Measurements from ENCODE around the gene RNASEH2B. TPM values are rescaled to one million over a fixed set of nuclear protein-coding genes. Genes with fewer than 3 reads are reported as not detected.

The RNASEH2B gene
- total RNA-seq, 1 donor from 2014 or later, result 22.3 TPM

GRCh38 chr13:50911937-50912795, 2.6 kb downstream of the RNASEH2B start:
- H3K27ac Mint-ChIP-seq (ENCODE audit: unreplicated experiment), result peak overlapping the region; percentile 62
- TF ChIP-seq, protein P1, sequence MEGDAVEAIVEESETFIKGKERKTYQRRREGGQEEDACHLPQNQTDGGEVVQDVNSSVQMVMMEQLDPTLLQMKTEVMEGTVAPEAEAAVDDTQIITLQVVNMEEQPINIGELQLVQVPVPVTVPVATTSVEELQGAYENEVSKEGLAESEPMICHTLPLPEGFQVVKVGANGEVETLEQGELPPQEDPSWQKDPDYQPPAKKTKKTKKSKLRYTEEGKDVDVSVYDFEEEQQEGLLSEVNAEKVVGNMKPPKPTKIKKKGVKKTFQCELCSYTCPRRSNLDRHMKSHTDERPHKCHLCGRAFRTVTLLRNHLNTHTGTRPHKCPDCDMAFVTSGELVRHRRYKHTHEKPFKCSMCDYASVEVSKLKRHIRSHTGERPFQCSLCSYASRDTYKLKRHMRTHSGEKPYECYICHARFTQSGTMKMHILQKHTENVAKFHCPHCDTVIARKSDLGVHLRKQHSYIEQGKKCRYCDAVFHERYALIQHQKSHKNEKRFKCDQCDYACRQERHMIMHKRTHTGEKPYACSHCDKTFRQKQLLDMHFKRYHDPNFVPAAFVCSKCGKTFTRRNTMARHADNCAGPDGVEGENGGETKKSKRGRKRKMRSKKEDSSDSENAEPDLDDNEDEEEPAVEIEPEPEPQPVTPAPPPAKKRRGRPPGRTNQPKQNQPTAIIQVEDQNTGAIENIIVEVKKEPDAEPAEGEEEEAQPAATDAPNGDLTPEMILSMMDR (IDR thresholded peaks at IDR 0.05), result peak; percentile 92

DNA sequence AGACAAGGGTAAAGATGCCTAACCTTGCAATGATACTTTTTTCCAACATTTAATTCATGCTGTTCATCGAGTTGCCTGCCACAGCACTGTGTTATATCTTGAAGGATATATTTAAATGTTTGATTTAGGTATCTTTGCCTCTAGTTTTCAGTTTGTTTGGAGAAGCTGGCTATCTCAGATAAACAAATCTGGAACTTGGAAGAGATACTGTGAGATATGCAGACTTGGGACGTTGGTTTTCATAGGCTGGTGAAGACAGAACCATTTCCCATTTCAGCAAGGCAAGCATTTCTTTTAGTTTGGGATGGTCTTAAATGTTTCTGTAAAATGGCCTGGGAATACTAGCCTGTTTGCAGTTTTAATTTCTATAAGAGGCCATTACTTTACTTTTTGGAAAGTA, 3.3 kb downstream of the RNASEH2B start:
- H3K4me3 Mint-ChIP-seq (ENCODE audit: unreplicated experiment), result no peak overlapping the region

More at GRCh38 chr13:50911937-50912795, 2.6 kb downstream of the RNASEH2B start:
- Mint-ChIP-seq H3K9me3 (ENCODE audit: low read depth) (no peaks in the 10 kb centered on the region), H3K27me3 (ENCODE audit: low read depth) (no peaks in the 10 kb centered on the region), H3K36me3 (ENCODE audit: low read depth) (no peaks in the 10 kb centered on the region), H3K4me1 (ENCODE audit: low read depth) (peaks cover 49% of the 10 kb centered on the region), H3K4me3 (ENCODE audit: unreplicated experiment) (peak overlapping the region; percentile 26)
- DNase-seq (ENCODE audit: low spot score), result no peak

GRCh38 chr13:50914176-50914700, 4.6 kb downstream of the RNASEH2B start:
- Mint-ChIP-seq H3K4me1 (ENCODE audit: low read depth) (peaks cover 51% of the 10 kb centered on the region), H3K36me3 (ENCODE audit: low read depth) (no peaks in the 10 kb centered on the region), H3K4me3 (ENCODE audit: unreplicated experiment) (peak overlapping the region; percentile 59), H3K9me3 (ENCODE audit: low read depth) (no peaks in the 10 kb centered on the region), H3K27me3 (ENCODE audit: low read depth) (no peaks in the 10 kb centered on the region), H3K27ac (ENCODE audit: unreplicated experiment) (peak overlapping the region; percentile 87)
- TF ChIP-seq, protein P1 (IDR thresholded peaks at IDR 0.05), result no peak
- DNase-seq (ENCODE audit: low spot score), result no peak

More for the DNA sequence above, 3.3 kb downstream of the RNASEH2B start:
- TF ChIP-seq, protein P1 (IDR thresholded peaks at IDR 0.05), result no peak
- Mint-ChIP-seq H3K9me3 (ENCODE audit: low read depth) (no peaks in the 10 kb centered on the region), H3K4me1 (ENCODE audit: low read depth) (peaks cover 53% of the 10 kb centered on the region), H3K27me3 (ENCODE audit: low read depth) (no peaks in the 10 kb centered on the region), H3K36me3 (ENCODE audit: low read depth) (no peaks in the 10 kb centered on the region), H3K27ac (ENCODE audit: unreplicated experiment) (no peak overlapping the region)
- DNase-seq (ENCODE audit: low spot score), result no peak

GRCh38 chr13:50914848-50915247, 5.3 kb downstream of the RNASEH2B start:
- Mint-ChIP-seq H3K36me3 (ENCODE audit: low read depth) (no peaks in the 10 kb centered on the region), H3K27ac (ENCODE audit: unreplicated experiment) (peak overlapping the region; percentile 87), H3K9me3 (ENCODE audit: low read depth) (no peaks in the 10 kb centered on the region), H3K27me3 (ENCODE audit: low read depth) (no peaks in the 10 kb centered on the region), H3K4me3 (ENCODE audit: unreplicated experiment) (peak overlapping the region; percentile 59), H3K4me1 (ENCODE audit: low read depth) (peaks cover 50% of the 10 kb centered on the region)
- DNase-seq (ENCODE audit: low spot score), result no peak
- TF ChIP-seq, protein P1 (IDR thresholded peaks at IDR 0.05), result no peak

- TF ChIP-seq, protein P1 (IDR thresholded peaks at IDR 0.05), result no peak
- DNase-seq (ENCODE audit: low spot score), result no peak
- Mint-ChIP-seq H3K4me1 (ENCODE audit: low read depth) (peaks cover 47% of the 10 kb centered on the region), H3K9me3 (ENCODE audit: low read depth) (no peaks in the 10 kb centered on the region), H3K4me3 (ENCODE audit: unreplicated experiment) (no peak overlapping the region), H3K27ac (ENCODE audit: unreplicated experiment) (no peak overlapping the region), H3K36me3 (ENCODE audit: low read depth) (no peaks in the 10 kb centered on the region), H3K27me3 (ENCODE audit: low read depth) (no peaks in the 10 kb centered on the region)
These were observed 6.0 kb downstream of the RNASEH2B start for GRCh38 chr13:50915565-50915964.
